Measurements from ENCODE around the gene TNP2. TPM values are rescaled to one million over a fixed set of nuclear protein-coding genes. Genes with fewer than 3 reads are reported as not detected.
A peak's percentile ranks its signal among the peaks of the same experiment; 100 is the strongest.

The TNP2 gene
- total and polyA plus RNA-seq, 2 of the 4 experiments (the other 2 are of a cell fraction), result not detected

DNA sequence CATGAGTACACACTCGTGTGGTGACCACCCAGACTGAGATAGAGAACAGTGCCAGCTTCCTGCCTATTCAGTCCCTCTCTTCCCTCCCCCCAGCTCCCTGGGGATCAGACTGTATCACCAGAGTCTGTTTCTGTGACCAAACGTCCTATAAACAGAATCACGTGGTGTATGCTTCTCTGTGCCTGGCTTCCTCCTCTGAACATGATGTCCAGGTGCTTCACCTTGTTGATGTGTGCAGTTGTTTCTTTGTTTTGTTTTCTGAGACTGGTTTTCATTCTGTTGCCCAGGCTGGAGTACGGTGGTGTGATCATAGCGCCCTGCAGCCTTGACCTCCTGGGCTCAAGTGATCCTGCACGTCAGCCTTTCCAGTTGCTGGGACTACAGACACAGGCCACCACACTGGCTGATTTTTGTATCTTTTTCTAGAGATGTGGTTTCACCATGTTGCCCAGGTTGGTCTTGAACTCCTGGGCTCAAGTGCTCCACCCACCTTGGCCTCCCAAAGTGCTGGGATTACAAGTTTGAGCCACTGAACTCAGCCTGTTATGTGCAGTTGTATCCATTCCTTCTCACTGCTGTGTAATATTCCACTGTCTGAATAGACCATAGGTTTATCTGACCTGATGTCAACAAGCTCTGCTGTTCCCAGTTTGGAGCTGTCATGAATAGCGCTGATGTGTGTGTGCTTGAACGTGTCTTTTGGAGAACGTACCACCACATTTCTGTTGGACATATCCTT, 40.9 kb upstream of the TNP2 start:
- no peaks in the 10 kb centered on the region for H3K9me3 ChIP-seq (ENCODE audit: control insufficient read depth, insufficient read depth, low read length)
- in situ Hi-C loops (cut with MboI; ENCODE audit: low sequenced_read_pairs), result loop anchor here (5.0 kb wide), 1 partner anchor 48 kb away; no protein-coding TSS in a partner anchor
- no peaks in the 10 kb centered on the region for H4K20me1 ChIP-seq (ENCODE audit: insufficient read depth, low read length)
- H3K18ac ChIP-seq (ENCODE audit: low read depth, low read length), result peak overlapping the region; percentile 58; the same call in 1 of the 2 replicates
- no peak overlapping the region for H2AFZ ChIP-seq (replicated peaks; ENCODE audit: low read length, poor library complexity)
- no peak overlapping the region for H2BK5ac ChIP-seq (ENCODE audit: low read depth, low read length, poor library complexity, severe bottlenecking)
- no peak overlapping the region for H3K9ac ChIP-seq (ENCODE audit: low read depth, low read length)
- WGBS, 2 experiments (ENCODE audit: extremely low coverage in 2 of 2, insufficient read length in 1 of 2), result no CpG with 5 or more reads among the region's 9 CpGs
- no peak overlapping the region for H2BK15ac ChIP-seq (ENCODE audit: low read depth, low read length)
- no peak overlapping the region for H3K4me2 ChIP-seq (ENCODE audit: low read depth, low read length)
- H3K23ac ChIP-seq (ENCODE audit: low read depth, low read length), result no peak overlapping the region
- H3K4ac ChIP-seq (ENCODE audit: low read depth, low read length), result peak overlapping the region; percentile 32; the same call in 1 of the 2 replicates
- H4K8ac ChIP-seq (ENCODE audit: low read depth in 2 of 2, low read length in 2 of 2), result no peak overlapping the region
- peak overlapping the region; percentile 44 for H2AK5ac ChIP-seq (ENCODE audit: low read depth, low read length)
- H3K27ac ChIP-seq (ENCODE audit: insufficient read depth, low read length), result no peak overlapping the region
- H3K36me3 ChIP-seq (ENCODE audit: control insufficient read depth, insufficient read depth, low read length), result no peaks in the 10 kb centered on the region
- no peak overlapping the region for H3K4me3 ChIP-seq (ENCODE audit: insufficient read depth, low read depth, low read length)
- H3K4me1 ChIP-seq (ENCODE audit: control insufficient read depth, insufficient read depth, low read length), result peaks cover 20% of the 10 kb centered on the region
- POLR2A ChIA-PET (ENCODE audit: unreplicated experiment), result no interaction called here
- TF ChIP-seq POLR2A (IDR thresholded peaks at IDR 0.05; ENCODE audit: low read depth, low read length) (no peak), MAFK (IDR thresholded peaks at IDR 0.05; ENCODE audit: low read depth, low read length) (no peak), CEBPB (IDR thresholded peaks at IDR 0.05; ENCODE audit: low read depth, low read length) (no peak), SMC3 (IDR thresholded peaks at IDR 0.05; ENCODE audit: low read depth, low read length) (no peak), NFE2L2 (IDR thresholded peaks at IDR 0.05; ENCODE audit: low read depth, low read length) (no peak), MXI1 (IDR thresholded peaks at IDR 0.05; ENCODE audit: borderline replicate concordance, low read depth, low read length) (no peak), MAZ (IDR thresholded peaks at IDR 0.05; ENCODE audit: borderline replicate concordance, low read depth, low read length) (no peak), BHLHE40 (IDR thresholded peaks at IDR 0.05; ENCODE audit: low read depth, low read length) (no peak), RCOR1 (IDR thresholded peaks at IDR 0.05; ENCODE audit: insufficient replicate concordance, low read length) (no peak), RFX5 (IDR thresholded peaks at IDR 0.05; ENCODE audit: low read depth, low read length) (no peak), CHD1 (IDR thresholded peaks at IDR 0.05; ENCODE audit: low read depth, low read length) (no peak)
- TF ChIP-seq, protein P1, sequence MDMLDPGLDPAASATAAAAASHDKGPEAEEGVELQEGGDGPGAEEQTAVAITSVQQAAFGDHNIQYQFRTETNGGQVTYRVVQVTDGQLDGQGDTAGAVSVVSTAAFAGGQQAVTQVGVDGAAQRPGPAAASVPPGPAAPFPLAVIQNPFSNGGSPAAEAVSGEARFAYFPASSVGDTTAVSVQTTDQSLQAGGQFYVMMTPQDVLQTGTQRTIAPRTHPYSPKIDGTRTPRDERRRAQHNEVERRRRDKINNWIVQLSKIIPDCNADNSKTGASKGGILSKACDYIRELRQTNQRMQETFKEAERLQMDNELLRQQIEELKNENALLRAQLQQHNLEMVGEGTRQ (IDR thresholded peaks at IDR 0.05; ENCODE audit: low read depth, low read length), result no peak
- TF ChIP-seq, protein P2, sequence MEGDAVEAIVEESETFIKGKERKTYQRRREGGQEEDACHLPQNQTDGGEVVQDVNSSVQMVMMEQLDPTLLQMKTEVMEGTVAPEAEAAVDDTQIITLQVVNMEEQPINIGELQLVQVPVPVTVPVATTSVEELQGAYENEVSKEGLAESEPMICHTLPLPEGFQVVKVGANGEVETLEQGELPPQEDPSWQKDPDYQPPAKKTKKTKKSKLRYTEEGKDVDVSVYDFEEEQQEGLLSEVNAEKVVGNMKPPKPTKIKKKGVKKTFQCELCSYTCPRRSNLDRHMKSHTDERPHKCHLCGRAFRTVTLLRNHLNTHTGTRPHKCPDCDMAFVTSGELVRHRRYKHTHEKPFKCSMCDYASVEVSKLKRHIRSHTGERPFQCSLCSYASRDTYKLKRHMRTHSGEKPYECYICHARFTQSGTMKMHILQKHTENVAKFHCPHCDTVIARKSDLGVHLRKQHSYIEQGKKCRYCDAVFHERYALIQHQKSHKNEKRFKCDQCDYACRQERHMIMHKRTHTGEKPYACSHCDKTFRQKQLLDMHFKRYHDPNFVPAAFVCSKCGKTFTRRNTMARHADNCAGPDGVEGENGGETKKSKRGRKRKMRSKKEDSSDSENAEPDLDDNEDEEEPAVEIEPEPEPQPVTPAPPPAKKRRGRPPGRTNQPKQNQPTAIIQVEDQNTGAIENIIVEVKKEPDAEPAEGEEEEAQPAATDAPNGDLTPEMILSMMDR (conservative IDR thresholded peaks at IDR 0.05; ENCODE audit: low read depth, low read length), result no peak
- H3K79me1 ChIP-seq (ENCODE audit: low read depth in 1 of 2, low read length in 2 of 2), result peaks cover 0 to 5% of the 10 kb centered on the region in 2 experiments; a peak in 2 of 4 replicates
- no peak overlapping the region for H3K14ac ChIP-seq (replicated peaks; ENCODE audit: low read depth, low read length)
- peaks cover 16% of the 10 kb centered on the region for H3K9me1 ChIP-seq (ENCODE audit: insufficient read depth, low read length)
- ATAC-seq (ENCODE audit: low read depth) (no peak), DNase-seq (no peak)
- no TSS peak for BruUV-seq (replicated peaks)
- H2AK9ac ChIP-seq (replicated peaks; ENCODE audit: low read depth, low read length, poor library complexity), result no peak overlapping the region
- intact Hi-C loops (cut with micrococcal nuclease), result no loop called here
- H4K5ac ChIP-seq (ENCODE audit: low read depth, low read length), result no peak overlapping the region
- H3K27me3 ChIP-seq (ENCODE audit: control insufficient read depth, insufficient read depth, low read length), result no peaks in the 10 kb centered on the region
- dilution Hi-C loops (cut with HindIII; ENCODE audit: low sequenced_read_pairs, unreplicated experiment), result no loop called here
- H4K91ac ChIP-seq (ENCODE audit: insufficient read depth, low read depth, low read length), result no peak overlapping the region
- no peak overlapping the region for H3K56ac ChIP-seq (ENCODE audit: extremely low read depth, insufficient read depth, low read length)
- no peak overlapping the region for H2BK120ac ChIP-seq (ENCODE audit: low read depth, low read length)
- 0 out of 2 replicates have a peak overlapping the region, but pooled peaks have one; percentile 15 for H2BK20ac ChIP-seq (ENCODE audit: low read depth, low read length)
- CTCF ChIA-PET, result interaction anchor here (0.7 kb wide), 1 partner anchor 26 kb away, joined by 3 read pairs; no protein-coding TSS in a partner anchor
